CD14-positive monocyte (primary cell): ENCODE data around the gene HOXA1. TPM values are rescaled to one million over a fixed set of nuclear protein-coding genes. Genes with fewer than 3 reads are reported as not detected.

Source experiments
- DNase-seq, 3 donors: peaks; one replicate each; pipeline ENCODE4 v3.0.0-alpha.2; 2011 to 2022
- H2AFZ ChIP-seq: 2 replicates; pipeline ENCODE4 v1.6.0; 2012; ENCODE audit warnings: mild to moderate bottlenecking, low read depth, low read length, inconsistent platforms; ENCODE audit not compliant: insufficient read depth, poor library complexity, severe bottlenecking
- H3K27ac ChIP-seq, 2 donors: 1 replicate in 1 of 2; 2 replicates in 1 of 2; pipeline ENCODE4 v1.5.1; 2012 to 2013; ENCODE audit warnings: low read length in 2 of 2, control low read depth in 1 of 2, inconsistent platforms in 1 of 2, low read depth in 1 of 2, mild to moderate bottlenecking in 1 of 2
- H3K27me3 ChIP-seq, 2 donors: one replicate each; pipeline versions ENCODE4 v1.6.0 to v1.6.1; 2011 to 2013; ENCODE audit warnings: low read length in 2 of 2; ENCODE audit not compliant: control insufficient read depth in 2 of 2, insufficient read depth in 2 of 2
- H3K36me3 ChIP-seq, 2 donors: replicated peaks in 1 of 2; 1 replicate in 1 of 2; 2 replicates in 1 of 2; pipeline versions ENCODE4 v1.5.1 to v1.6.1; 2012 to 2013; ENCODE audit warnings: low read length in 2 of 2, control low read depth in 1 of 2, inconsistent platforms in 1 of 2, mild to moderate bottlenecking in 1 of 2; ENCODE audit not compliant: insufficient read depth in 2 of 2, control insufficient read depth in 1 of 2
- H3K4me1 ChIP-seq, 2 donors: 1 replicate in 1 of 2; 2 replicates in 1 of 2; pipeline versions ENCODE4 v1.5.1 to v1.6.1; 2012 to 2013; ENCODE audit warnings: low read length in 2 of 2, control low read depth in 1 of 2, inconsistent platforms in 1 of 2, mild to moderate bottlenecking in 1 of 2, moderate library complexity in 1 of 2; ENCODE audit not compliant: insufficient read depth in 2 of 2, control insufficient read depth in 1 of 2
- H3K4me2 ChIP-seq: replicated peaks from 2 replicates; pipeline ENCODE3; 2012; ENCODE audit warnings: low read length, moderate library complexity, mild to moderate bottlenecking; ENCODE audit not compliant: poor library complexity, severe bottlenecking; ENCODE audit errors: extremely low read depth
- H3K4me3 ChIP-seq, 3 experiments: fragments of 200-600 bp in 1 of 3; sonication (generic) in 1 of 3; replicated peaks in 1 of 3; 1 replicate in 2 of 3; 2 replicates in 1 of 3; pipeline ENCODE4 v1.5.1; 2011 to 2013; ENCODE audit warnings: low read length in 3 of 3, mild to moderate bottlenecking in 3 of 3, control low read depth in 2 of 3, low read depth in 2 of 3, inconsistent platforms in 1 of 3, moderate library complexity in 1 of 3
- H3K79me2 ChIP-seq: 2 replicates; pipeline ENCODE4 v1.6.0; 2012; ENCODE audit warnings: mild to moderate bottlenecking, control low read depth, inconsistent platforms, low read length, moderate library complexity; ENCODE audit not compliant: insufficient read depth
- H3K9ac ChIP-seq: 2 replicates; pipeline ENCODE4 v1.6.0; 2017; ENCODE audit warnings: low read length, mild to moderate bottlenecking; ENCODE audit not compliant: insufficient read depth, poor library complexity, severe bottlenecking
- H3K9me3 ChIP-seq, 2 donors: replicated peaks in 1 of 2; 1 replicate in 1 of 2; 2 replicates in 1 of 2; pipeline versions ENCODE4 v1.5.1 to v1.6.1; 2012 to 2013; ENCODE audit warnings: low read length in 2 of 2, control low read depth in 1 of 2; ENCODE audit not compliant: control insufficient read depth in 1 of 2, insufficient read depth in 1 of 2
- H4K20me1 ChIP-seq: 2 replicates; pipeline ENCODE4 v1.6.0; 2012; ENCODE audit warnings: mild to moderate bottlenecking, low read length, control low read depth, moderate library complexity; ENCODE audit not compliant: insufficient read depth
- H3K27ac Mint-ChIP-seq, 7 donors: one replicate each; pipeline ENCODE4 v1.8.0; 2020; ENCODE audit warnings: mild to moderate bottlenecking in 7 of 7, mixed read lengths in 7 of 7, moderate library complexity in 6 of 7, inconsistent platforms in 2 of 7
- H3K27me3 Mint-ChIP-seq, 3 donors: one replicate each; pipeline ENCODE4 v1.8.0; 2021 to 2022; ENCODE audit warnings: low read depth in 3 of 3, mild to moderate bottlenecking in 3 of 3, mixed read lengths in 3 of 3, moderate library complexity in 3 of 3, inconsistent platforms in 1 of 3
- H3K36me3 Mint-ChIP-seq, 2 donors: one replicate each; pipeline ENCODE4 v1.8.0; 2020; ENCODE audit warnings: mixed read lengths in 2 of 2, inconsistent platforms in 1 of 2, mild to moderate bottlenecking in 1 of 2
- H3K4me1 Mint-ChIP-seq: one replicate; pipeline ENCODE4 v1.8.0; 2020; ENCODE audit warnings: mild to moderate bottlenecking, mixed read lengths
- H3K4me3 Mint-ChIP-seq, 2 donors: one replicate each; pipeline ENCODE4 v1.8.0; 2020; ENCODE audit warnings: mild to moderate bottlenecking in 2 of 2, mixed read lengths in 2 of 2, moderate library complexity in 1 of 2
- H3K9me3 Mint-ChIP-seq, 7 donors: one replicate each; pipeline ENCODE4 v1.8.0; 2020 to 2022; ENCODE audit warnings: mixed read lengths in 7 of 7, mild to moderate bottlenecking in 6 of 7, moderate library complexity in 6 of 7, inconsistent platforms in 2 of 7
- CTCF ChIP-seq: fragments of 200-600 bp; IDR thresholded peaks from one replicate; pipeline ENCODE4 v1.8.0; 2022; ENCODE audit warnings: antibody characterized with exemption, mild to moderate bottlenecking
- WGBS: methylation state at CpG from one replicate; pipeline ENCODE4 v1.1.5; 2013; ENCODE audit warnings: missing lambda C conversion rate; ENCODE audit not compliant: insufficient coverage; 5-methylcytosine and 5-hydroxymethylcytosine counted together
- intact Hi-C, 2 donors: fragments of 100-400 bp; cut with micrococcal nuclease; formaldehyde crosslinking; loops; one replicate each; pipeline versions ENCODE4 v1.15.0 to v1.15.1; 2023
- polyA plus RNA-seq, 3 donors: library from polyadenylated mRNA; depleted of rRNA in 1 of 3; unstranded in 2 of 3; stranded (reverse) in 1 of 3; fragments of 300-500 nt in 2 of 3; fragments of >200 nt in 1 of 3; fragmentation: Illumina TruSeq in 2 of 3; gene quantifications; 1 replicate in 2 of 3; 2 replicates in 1 of 3; pipeline ENCODE4 v1.2.3, GENCODE V29; 2012 to 2021

Gene HOXA1
- polyA plus RNA-seq, 3 donors = 0.11 to 0.37 TPM; not detected in 1

- peaks cover 0 to 31% (median 21%) of the 10 kb centered on the region in 7 donors for H3K9me3 Mint-ChIP-seq
- peaks cover 75 to 76% (median 75%) of the 10 kb centered on the region in 3 donors for H3K27me3 Mint-ChIP-seq
- H3K27ac Mint-ChIP-seq = no peak overlapping the region
- no peak for DNase-seq
- TF ChIP-seq CTCF = no peak
- Histone ChIP-seq H3K36me3 (no peaks in the 10 kb centered on the region), H3K27ac (no peak overlapping the region), H2AFZ (peak overlapping the region; percentile 74), H3K4me3 (peak overlapping the region in 2 of 3 experiments; percentile 13 to 59), H3K9ac (no peak overlapping the region), H3K79me2 (no peaks in the 10 kb centered on the region), H3K4me1 (peaks cover 5 to 10% of the 10 kb centered on the region in 2 donors), H3K9me3 (peaks cover 4 to 25% of the 10 kb centered on the region in 2 donors), H4K20me1 (no peaks in the 10 kb centered on the region), H3K4me2 (peak overlapping the region; percentile 69), H3K27me3 (peaks cover 76 to 80% of the 10 kb centered on the region in 2 donors)
- H3K4me1 Mint-ChIP-seq = peaks cover 18% of the 10 kb centered on the region
- peak overlapping the region; percentile 72 to 89 for H3K4me3 Mint-ChIP-seq
- H3K36me3 Mint-ChIP-seq = peaks cover 3 to 18% of the 10 kb centered on the region in 2 donors
- intact Hi-C loops = no loop called here
- 9% methylated on average over 56 of the region's 68 CpGs for WGBS
Observed at GRCh38 chr7:27088002-27088922, 7.5 kb downstream of the HOXA1 start.

- no CpG with 5 or more reads among the region's 2 CpGs for WGBS
- no peak for TF ChIP-seq CTCF
Observed at GRCh38 chr7:27083646-27084045, 12.2 kb downstream of the HOXA1 start.

More at GRCh38 chr7:27083646-27084045, 12.2 kb downstream of the HOXA1 start:
- H2AFZ ChIP-seq = no peak overlapping the region
- no peak overlapping the region for H3K27ac Mint-ChIP-seq
- H3K27me3 Mint-ChIP-seq = peaks cover 28 to 36% (median 32%) of the 10 kb centered on the region in 3 donors
- peaks cover 29 to 34% of the 10 kb centered on the region in 2 donors for H3K27me3 ChIP-seq
- peaks cover 29% of the 10 kb centered on the region for H3K4me1 Mint-ChIP-seq
- H3K9ac ChIP-seq = no peak overlapping the region
- intact Hi-C loops = no loop called here
- peaks cover 4 to 12% of the 10 kb centered on the region in 2 donors for H3K9me3 ChIP-seq
- no peak for DNase-seq
- no peaks in the 10 kb centered on the region for H3K79me2 ChIP-seq
- H3K4me1 ChIP-seq = peaks cover 17 to 27% of the 10 kb centered on the region in 2 donors
- H3K4me3 Mint-ChIP-seq = no peak overlapping the region
- no peaks in the 10 kb centered on the region for H4K20me1 ChIP-seq
- H3K9me3 Mint-ChIP-seq = peaks cover 0 to 17% (median 8%) of the 10 kb centered on the region in 7 donors
- H3K36me3 Mint-ChIP-seq = peaks cover 3 to 10% of the 10 kb centered on the region in 2 donors
- no peak overlapping the region for H3K27ac ChIP-seq
- no peaks in the 10 kb centered on the region for H3K36me3 ChIP-seq
- no peak overlapping the region for H3K4me3 ChIP-seq
- no peak overlapping the region for H3K4me2 ChIP-seq
